NCI-H2107 treated with DMSO at 0.1 percent for 48 hours (cell line): ENCODE measurements around the gene SLAMF7.
A peak's percentile ranks its signal among the peaks of the same experiment; 100 is the strongest.
"Not testable (repeated sequence)": the region's sequence is repeated elsewhere in the genome, so short reads cannot be mapped to it uniquely, and the experiment has no call there.

ENCODE experiments used
- DNase-seq: peaks from one replicate; lab custom pipeline; 2025; ENCODE audit not compliant: unreplicated experiment; lab: John Stamatoyannopoulos, UW

SLAMF7 gene, protein sequence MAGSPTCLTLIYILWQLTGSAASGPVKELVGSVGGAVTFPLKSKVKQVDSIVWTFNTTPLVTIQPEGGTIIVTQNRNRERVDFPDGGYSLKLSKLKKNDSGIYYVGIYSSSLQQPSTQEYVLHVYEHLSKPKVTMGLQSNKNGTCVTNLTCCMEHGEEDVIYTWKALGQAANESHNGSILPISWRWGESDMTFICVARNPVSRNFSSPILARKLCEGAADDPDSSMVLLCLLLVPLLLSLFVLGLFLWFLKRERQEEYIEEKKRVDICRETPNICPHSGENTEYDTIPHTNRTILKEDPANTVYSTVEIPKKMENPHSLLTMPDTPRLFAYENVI

DNA sequence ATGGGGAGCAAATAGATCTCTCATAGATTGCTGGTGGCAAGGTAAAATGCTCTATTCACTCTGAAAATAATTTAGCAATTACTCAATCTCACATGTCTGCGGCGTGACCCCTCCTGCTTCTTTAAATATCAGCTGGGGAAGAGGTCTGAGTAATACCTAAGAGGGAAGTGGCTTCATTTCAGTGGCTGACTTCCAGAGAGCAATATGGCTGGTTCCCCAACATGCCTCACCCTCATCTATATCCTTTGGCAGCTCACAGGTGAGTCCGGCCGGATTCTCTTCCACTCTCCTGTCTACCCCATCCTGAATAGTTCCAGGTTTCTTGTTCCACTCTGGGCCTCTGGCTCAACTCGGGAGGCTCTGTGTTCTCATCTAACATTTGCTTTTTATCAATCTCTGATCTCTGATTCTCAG is at the start of gene SLAMF7:
Gene SLAMF7, plus strand, starts transcription at position 150 of the 414 bp plus-strand sequence. Its CDS starts 55 bp downstream, at position 205.
- no peak for DNase-seq

DNA sequence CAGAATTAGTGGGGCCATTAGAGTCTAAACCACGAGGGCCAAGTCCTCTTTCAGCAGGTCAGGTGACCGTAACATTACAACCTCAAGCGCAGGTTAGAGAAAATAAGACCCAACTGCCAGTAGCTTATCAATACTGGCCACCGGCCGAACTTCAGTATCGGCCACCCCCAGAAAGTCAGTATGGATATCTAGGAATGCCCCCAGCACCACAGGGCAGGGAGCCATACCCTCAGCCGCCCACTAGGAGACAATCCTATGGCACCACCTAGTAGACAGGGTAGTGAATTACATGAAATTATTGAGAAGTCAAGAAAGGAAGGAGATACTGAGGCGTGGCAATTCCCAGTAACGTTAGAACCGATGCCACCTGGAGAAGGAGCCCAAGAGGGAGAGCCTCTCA is 46.7 kb upstream of the SLAMF7 start:
- peak; percentile 11 for DNase-seq

DNA sequence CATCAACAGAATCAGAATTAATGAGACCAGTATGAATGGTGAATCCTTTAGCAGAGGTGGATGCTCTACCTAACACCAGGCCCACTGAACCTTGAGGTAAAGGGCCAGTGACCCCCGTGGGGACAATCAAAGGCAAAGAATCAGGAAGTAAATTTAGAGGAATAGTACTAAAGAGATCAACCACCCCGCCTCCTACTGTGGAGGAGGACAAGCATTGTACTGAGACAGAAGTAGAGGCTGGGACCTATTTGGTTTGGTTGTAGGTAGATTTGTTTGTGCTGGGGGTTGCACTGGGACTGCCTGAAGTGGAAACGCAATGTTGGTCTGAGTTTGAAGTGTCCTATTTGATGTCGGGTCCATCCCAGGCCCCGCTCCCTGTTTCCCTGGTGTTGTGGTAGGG is 36.9 kb upstream of the SLAMF7 start:
- DNase-seq = no peak

DNA sequence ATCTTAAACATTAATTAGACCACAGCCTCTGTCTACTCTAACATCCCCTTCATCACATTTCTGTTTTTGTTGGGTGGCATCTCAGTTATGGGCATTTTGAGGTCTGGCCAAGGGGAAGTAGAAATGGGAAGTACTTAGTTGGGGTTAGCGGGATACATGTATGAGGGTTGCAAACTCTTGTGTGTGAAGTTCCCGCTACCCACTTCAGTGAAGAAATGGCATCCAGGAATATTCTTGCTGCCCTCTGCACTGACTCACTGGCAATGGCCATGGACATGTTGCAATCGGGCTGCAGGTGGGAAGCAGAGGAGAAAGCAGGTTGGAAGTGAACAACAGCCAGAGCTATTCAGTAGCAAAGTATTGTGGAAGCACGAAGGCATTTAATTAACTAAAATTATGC is 34.8 kb upstream of the SLAMF7 start:
- no peak for DNase-seq

DNA sequence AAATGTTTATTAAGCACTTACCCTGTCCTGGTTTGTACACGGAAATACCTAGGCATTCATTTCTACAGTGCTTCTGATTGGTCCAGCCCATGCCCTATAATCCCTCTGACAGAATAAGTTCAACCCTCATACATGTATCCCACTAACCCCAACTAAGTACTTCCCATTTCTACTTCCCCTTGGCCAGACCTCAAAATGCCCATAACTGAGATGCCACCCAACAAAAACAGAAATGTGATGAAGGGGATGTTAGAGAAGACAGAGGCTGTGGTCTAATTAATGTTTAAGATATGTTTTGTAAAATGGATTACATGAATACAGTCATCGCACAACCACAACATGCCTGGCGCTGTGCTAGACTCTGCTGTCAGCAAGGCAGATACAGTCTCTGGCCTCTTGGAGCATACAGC is 33.8 kb upstream of the SLAMF7 start:
- not testable (repeated sequence) for DNase-seq

DNA sequence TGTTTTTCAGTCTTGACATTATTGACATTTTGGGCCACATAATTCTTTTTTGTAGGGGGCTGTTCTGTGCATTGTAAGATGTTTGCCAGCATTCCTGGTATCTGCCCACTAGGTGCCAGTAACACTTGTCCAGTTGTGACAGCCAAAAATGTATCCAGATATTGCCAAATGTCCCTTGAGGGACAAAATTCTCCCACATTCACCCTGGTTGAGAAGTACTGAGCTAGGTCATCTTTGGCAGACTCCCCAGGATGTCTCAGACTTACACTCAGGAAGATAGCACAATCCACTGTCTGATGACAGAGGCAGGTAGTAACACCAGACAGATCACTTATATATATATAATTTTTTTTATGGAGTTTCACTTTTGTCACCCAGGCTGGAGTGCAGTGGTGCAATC is 33.3 kb upstream of the SLAMF7 start:
- no peak for DNase-seq

DNA sequence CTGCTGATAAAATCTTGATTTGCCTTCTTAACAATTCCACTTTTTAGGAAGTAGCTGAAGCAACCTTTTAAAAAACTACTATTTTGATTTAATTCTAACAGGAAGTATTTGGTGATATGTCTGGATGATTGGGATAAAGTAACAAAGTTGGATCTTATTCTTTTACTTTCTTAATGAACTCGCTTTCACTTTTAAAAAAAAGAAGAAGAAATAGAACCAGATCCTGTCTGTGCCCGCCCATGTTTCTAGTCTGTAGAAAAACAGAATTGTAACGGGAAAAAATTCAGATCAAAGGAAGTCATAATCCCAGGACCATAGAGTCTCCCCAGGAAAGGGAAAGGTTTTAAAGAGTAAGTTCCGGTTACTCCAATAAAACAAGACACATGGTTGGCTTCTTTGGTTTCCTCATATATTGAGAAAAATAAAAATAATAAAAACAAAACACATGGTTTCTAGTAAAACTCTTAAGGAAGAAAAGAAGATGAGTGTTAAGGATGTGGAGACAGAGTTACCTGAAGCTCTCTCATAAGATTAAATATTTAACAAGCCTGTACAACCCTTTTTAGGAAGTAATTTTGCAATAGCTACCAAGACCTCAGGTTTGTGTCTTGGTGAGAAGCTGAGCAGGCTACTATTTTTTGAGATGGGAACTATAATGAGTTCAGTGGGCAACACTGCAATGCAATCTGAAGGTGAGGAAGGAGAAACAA is 32.4 kb upstream of the SLAMF7 start:
- DNase-seq = no peak

DNA sequence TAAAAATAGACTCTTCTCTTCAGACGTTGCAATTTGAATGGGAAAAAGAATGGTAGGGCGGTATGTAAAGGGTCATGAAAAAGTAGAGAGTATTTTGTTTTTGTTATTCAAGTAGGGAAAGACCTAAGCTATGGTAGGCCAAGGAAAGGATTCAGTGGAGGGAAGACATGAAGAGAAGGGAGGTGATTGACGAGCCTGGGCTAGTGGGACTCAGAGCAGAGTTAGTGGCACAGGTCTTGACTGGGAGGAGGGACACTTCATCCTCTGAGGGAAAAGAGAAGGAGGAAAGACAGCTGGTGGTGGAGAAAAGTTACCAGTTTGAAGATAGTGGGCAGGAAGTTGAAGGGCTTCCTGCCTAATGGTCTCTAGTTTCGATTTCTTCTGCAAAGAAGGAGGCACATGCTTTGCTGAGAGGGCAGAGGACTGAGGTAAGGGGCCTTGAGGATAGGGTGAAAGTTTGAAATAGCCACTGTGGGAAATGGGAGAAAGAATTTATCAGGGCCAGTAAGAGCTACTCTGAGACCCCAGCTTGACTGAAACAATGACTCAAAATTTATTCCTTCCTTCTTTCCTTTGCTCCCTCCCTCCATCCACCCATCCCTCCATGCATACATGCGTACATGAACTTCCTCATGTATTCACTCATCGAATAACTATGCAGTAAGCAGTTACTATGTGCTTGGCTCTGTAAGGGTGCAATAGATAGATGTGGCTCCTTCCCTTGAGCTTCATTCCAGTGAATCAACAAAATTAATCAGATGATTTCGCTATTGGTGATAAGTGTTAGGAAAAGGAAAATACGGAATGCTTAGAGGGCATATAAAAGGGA is 31.6 kb upstream of the SLAMF7 start:
- DNase-seq = no peak

DNA sequence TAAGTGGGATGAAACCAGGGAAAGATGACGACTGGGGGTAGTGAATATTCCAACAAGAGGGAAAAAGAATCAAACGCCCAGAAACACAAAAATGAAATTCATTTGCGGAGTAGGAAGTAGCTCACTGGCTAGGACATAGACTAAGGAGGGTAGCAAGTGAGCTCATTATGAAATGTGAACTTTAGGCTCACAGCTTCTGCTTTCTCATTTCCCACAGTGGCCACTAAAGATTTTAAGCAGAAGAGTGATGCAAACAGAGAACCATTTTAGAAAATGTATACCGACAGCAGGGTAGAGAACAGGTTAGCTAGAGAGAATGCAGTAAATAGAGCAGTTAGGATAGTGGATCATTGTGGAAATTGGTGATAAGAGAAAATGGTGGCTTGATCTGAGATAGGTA is 30.9 kb upstream of the SLAMF7 start:
- DNase-seq = no peak

DNA sequence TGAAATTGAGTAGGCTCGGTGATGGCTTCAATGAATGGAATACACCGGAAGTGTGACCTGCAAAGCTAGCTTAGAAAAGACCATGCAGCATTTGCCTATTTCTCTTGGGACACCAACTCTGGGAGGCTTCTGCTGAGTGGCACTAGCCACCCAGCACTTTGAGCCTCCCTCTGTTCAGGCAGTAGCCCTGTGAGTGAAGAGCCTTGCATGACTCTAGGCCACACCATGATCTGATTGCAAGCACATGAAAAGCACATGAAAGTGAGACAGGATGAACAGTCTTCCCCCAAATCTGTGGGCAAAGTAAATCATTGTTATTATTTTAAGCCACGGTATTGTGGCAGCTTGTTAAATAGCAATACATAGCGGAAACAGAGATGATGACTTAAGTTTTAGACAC is 30.2 kb upstream of the SLAMF7 start:
- DNase-seq = no peak

DNA sequence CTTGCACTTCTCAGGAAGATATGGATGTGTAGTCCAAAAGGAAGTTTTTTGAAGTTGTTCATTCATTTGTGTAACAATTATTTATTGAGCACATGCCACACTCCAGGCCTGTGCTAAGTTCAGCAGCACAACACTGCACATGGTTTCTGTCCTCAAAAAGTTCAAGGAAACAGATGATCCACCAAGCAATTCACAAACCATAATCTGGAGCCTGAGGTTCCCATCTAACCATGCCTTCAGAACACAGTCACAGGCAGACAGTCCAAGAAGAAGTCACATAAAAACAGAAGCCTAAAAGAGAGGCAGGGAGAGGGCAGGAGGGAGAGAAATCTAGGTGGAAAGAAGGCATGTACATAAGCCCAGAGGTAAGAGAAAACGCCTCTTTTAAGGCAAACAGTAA is 29.3 kb upstream of the SLAMF7 start:
- no peak for DNase-seq

DNA sequence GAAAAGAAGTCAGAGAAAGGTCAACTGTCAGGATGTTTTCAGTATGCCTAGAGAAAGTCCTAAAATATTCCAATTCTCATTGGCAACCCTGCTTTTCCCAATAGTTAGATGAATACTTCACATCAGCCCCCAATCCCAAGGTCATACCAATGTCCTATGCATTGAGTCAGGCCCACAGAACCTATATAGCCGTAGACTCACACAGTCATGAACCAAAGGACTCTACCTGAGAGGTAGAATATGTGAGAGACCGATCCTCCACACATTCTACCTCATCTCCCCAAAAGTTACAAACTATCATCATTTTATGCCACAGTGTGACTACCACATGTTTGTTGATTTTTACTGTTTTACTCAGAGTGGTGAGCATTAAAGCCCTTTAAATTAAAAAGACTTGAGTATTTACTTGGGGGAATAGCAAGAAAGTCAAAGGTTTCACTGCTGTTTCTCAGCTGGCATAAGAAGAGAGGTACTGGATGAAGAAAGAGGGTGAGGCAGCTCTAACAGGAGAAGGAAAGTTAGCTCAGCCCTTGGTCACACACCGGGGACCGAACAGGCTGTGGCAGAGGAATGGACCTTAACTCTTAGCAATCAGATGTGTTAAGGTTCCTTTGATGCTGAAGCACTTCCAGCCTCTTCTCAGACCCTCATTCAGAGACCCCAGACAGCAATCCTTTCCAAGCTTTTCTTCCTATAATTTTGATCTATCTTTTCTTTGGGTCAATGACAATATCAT is 28.4 kb upstream of the SLAMF7 start:
- DNase-seq = no peak

DNA sequence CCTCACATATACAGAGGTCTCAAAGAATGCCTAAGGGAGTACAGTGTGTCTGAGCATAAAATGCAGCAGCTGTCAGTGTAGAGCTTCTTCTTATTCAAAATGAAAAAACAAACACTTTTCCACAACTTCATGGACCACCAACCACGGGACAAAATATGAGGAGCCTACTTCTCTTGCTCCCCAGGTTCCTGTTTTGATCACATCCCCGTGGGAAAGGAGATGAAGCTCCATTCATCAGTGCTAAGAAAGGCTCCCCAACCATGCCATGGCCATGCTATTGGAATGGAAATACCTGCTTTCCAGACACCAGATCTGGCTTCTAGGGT is 27.8 kb upstream of the SLAMF7 start:
- DNase-seq = no peak

DNA sequence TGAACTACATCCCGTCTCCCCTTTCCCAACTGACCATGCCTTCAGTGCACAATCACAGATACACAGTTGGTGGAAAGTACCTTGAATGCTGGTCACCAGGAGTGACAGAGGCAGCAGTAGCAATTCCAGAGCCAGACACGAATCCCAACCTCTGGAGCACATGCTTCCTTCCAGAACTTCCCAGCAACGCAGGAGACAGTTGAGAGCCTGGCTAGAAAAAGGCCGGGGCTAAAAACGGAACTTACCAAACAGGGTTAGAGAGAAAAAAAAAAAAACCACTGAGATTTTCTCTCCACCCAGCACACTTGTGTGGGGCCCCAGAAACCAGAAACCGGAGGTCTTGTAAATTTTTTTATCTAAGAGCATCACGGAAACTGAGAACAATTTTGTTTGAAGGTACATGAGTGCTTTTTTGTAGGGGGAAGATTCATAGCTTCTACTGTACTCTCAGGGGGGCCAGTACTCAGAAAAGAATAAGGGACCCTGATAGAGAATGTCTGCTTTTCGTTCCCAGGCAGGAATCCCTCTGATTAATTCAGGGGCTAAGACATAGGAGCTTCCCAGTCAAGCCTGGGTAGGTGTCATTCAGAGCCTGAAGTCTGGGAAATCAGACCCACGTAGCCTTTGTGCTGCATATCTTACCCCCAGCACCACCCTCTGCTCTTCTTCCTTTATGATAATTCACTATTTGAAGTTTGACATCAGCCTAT is 27.3 kb upstream of the SLAMF7 start, which contains the start of gene CD48:
Gene CD48, minus strand, starts transcription at position 221 of the 710 bp plus-strand sequence. Its CDS starts 59 bp downstream, at position 162.
- no peak for DNase-seq

DNA sequence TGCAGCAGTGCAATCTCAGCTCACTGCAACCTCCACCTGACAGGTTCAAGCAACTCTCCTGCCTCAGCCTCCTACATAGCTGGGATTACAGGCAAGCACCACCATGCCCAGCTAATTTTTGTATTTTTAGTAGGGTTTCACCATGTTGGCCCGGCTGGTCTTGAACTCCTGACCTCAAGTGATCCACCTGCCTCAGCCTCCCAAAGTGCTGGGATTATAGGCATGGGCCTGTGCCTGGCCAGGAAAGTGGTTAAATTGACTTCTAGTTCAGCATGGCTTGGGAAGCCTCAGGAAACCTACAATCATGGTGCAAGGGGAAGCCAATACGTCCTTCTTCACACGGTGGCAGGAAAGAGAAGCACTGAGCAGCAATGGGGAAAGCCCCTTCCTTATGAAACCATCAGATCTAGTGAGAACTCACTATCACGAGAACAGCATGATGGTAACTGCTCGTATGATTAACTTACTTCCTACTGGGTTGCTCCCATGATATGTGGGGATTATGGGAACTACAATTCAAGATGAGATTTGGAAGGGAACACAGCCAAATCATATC is 26.4 kb upstream of the SLAMF7 start:
- not testable (repeated sequence) for DNase-seq

DNA sequence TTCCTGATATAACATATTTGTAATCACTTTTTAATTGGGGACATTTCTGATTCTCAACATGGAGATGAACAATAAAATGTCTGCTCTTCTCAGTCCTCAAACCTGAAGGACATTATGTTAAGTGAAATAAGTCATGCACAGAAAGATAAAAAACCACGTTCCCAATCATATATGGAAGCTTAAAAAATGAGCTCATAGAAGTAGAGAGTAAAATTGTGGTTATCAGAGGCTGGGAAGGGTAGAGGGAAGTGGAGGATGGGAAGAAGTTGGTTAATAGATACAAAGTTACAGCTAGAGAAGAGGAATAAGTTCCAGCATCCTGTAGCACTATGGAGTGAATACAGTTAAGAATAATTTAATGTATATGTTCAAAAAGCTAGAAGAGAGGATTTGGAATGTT is 25.9 kb upstream of the SLAMF7 start:
- no peak for DNase-seq

DNA sequence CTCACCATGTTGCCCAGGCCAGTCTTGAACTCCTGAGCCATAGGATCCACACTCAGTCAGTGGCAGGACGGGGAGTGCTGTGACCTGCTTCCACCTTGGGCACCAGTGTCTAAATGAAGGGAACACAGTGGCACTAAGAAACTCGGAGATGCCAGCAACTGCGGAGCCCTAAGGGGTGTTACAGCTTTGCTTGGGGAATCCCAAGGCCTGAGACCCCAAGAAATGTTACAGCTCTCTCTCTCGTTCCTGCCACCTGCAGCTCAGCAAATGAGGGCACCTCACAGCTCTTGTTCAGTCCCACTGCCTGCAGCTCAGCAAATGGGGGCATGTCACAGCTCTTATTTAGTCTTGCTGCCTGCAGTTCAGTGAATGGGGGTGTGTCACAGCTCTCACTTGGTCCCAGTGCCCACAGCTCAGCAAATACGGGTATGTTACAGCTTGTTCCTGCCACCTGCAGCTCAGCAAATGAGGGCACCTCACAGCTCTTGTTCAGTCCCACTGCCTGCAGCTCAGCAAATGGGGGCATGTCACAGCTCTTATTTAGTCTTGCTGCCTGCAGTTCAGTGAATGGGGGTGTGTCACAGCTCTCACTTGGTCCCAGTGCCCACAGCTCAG is 24.9 kb upstream of the SLAMF7 start:
- not testable (repeated sequence) for DNase-seq

DNA sequence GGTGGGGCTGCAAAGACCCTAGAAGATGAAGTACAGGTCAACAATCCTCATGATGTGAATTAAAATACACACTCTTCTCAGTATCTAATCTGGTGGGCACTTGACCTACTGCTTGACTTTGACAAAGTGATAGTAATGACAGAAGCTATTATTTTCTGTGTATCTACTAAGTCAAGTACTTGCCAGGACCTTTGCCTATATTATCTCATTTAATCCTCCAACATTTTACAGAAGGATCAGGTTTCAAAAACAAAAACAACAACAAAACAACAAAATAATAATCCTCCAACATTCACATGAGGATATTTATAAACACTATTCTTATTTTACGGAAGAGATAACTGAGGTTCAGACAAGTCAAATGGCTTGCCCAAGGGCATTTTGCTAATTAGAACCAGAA is 23.0 kb upstream of the SLAMF7 start:
- no peak for DNase-seq

DNA sequence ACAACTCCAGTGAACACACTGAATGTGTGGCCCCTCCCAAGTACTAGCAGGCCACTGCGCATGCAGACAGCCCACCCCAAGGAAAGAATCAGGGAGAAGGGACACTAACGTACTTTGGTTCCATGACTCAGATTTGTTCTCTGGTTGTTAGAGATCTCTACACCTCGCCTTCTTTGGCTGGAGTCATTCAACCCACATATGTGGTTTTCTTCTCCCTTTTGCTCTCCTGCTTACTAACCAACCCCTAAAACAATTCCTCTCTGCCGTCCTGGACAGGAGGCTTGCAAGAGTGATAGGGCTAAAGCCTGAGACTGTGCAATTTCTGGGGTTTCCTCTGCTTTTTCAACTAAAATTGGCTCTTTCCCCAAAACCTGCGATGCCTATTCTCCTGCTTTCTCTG is 21.7 kb upstream of the SLAMF7 start:
- no peak for DNase-seq

DNA sequence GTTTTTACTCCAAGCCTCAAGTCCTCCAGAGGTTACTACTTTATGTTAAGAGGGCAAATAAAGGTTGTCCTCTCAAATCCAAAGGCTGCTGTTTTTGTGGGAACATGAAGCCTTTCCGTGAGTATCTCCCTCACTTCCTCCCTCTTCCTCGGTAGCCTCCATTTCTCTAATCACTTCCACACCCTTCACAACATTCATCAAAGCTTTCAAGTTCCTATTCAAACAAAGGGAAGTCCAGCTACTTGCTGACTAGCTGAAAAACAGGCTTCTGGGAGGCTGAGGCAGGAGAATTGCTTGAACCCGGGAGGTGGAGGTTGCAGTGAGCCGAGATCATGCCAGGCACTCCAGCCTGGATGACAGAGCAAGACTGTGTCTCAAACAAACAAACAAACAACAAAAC is 20.8 kb upstream of the SLAMF7 start:
- DNase-seq = no peak
